PC-9 (cell line): ENCODE results near the gene CFAP20DC. TPM values are rescaled to one million over a fixed set of nuclear protein-coding genes. Genes with fewer than 3 reads are reported as not detected.
A peak's percentile ranks its signal among the peaks of the same experiment; 100 is the strongest.

ENCODE experiments used
- BruUV-seq: library from RNA; stranded (reverse); fragments of 400-500 nt; replicated peaks from 2 replicates; lab custom pipeline; 2021; lab: Mats Ljungman, UMichigan
- CTCF ChIA-PET: fragments of 300-600 bp; sonication (Branson Sonifier 250); formaldehyde crosslinking; loops from one replicate; lab custom pipeline; 2022; ENCODE audit warnings: antibody characterized with exemption; lab: Charles Lee
- POLR2A ChIA-PET: fragments of 300-600 bp; sonication (Branson Sonifier 250); formaldehyde crosslinking; loops from one replicate; lab custom pipeline; 2022; ENCODE audit warnings: antibody characterized with exemption; ENCODE audit not compliant: unreplicated experiment; lab: Charles Lee
- DNase-seq, 2 experiments: peaks; one replicate each; pipeline versions ENCODE4 v3.0.0 to v3.0.0-alpha.2; 2015 to 2022; ENCODE audit warnings: mixed read lengths in 1 of 2
- H2AFZ ChIP-seq: fragments of 200-600 bp; sonication (generic); 2 replicates; pipeline ENCODE4 v1.8.1; 2017; ENCODE audit warnings: antibody characterized with exemption
- H3F3A ChIP-seq: fragments of 200-600 bp; sonication (generic); 2 replicates; pipeline ENCODE4 v1.8.1; 2017; ENCODE audit warnings: antibody characterized with exemption, mild to moderate bottlenecking, low read depth; ENCODE audit not compliant: insufficient read depth
- H3K27ac ChIP-seq: fragments of 200-600 bp; sonication (generic); 2 replicates; pipeline ENCODE4 v1.6.1; 2016; ENCODE audit warnings: mixed run types
- H3K27me3 ChIP-seq: fragments of 200-600 bp; sonication (generic); 2 replicates; pipeline ENCODE4 v1.6.1; 2016; ENCODE audit warnings: low read depth, mixed run types; ENCODE audit not compliant: insufficient read depth
- H3K36me3 ChIP-seq: fragments of 200-600 bp; sonication (generic); 2 replicates; pipeline ENCODE4 v1.6.1; 2016; ENCODE audit warnings: low read depth, mixed run types
- H3K4me1 ChIP-seq: fragments of 200-600 bp; sonication (generic); replicated peaks from 2 replicates; pipeline ENCODE4 v1.6.1; 2016; ENCODE audit warnings: mixed run types; ENCODE audit not compliant: insufficient read depth
- H3K4me2 ChIP-seq: fragments of 200-600 bp; sonication (generic); 2 replicates; pipeline ENCODE4 v1.6.1; 2017; ENCODE audit warnings: mixed run types
- H3K4me3 ChIP-seq: fragments of 200-600 bp; sonication (generic); 2 replicates; pipeline ENCODE4 v1.6.1; 2016; ENCODE audit warnings: mixed run types
- H3K79me2 ChIP-seq: fragments of 200-600 bp; sonication (generic); 2 replicates; pipeline ENCODE4 v1.6.1; 2017; ENCODE audit warnings: low read depth, mixed run types
- H3K9me2 ChIP-seq: fragments of 200-600 bp; sonication (generic); 2 replicates; pipeline ENCODE4 v1.8.1; 2017; ENCODE audit warnings: mild to moderate bottlenecking; ENCODE audit not compliant: insufficient read depth
- H3K9me3 ChIP-seq: fragments of 200-600 bp; sonication (generic); 2 replicates; pipeline ENCODE4 v1.8.1; 2016; ENCODE audit warnings: low read depth; ENCODE audit not compliant: insufficient read depth
- H4K20me1 ChIP-seq: fragments of 200-600 bp; sonication (generic); 2 replicates; pipeline ENCODE4 v1.8.1; 2017; ENCODE audit not compliant: insufficient read depth
- CTCF ChIP-seq: fragments of 200-600 bp; sonication (generic); conservative IDR thresholded peaks from 2 replicates; pipeline ENCODE4 v1.6.1; 2017; ENCODE audit warnings: mixed run types, antibody characterized with exemption, mild to moderate bottlenecking, moderate library complexity
- EZH2 ChIP-seq: fragments of 200-600 bp; sonication (generic); IDR thresholded peaks from 2 replicates; pipeline ENCODE4 v1.8.0; 2017; ENCODE audit warnings: antibody characterized with exemption, low read depth
- intact Hi-C: fragments of 100-400 bp; cut with micrococcal nuclease; formaldehyde crosslinking; loops from one replicate; pipeline ENCODE4 v1.10.0; 2022; ENCODE audit not compliant: unreplicated experiment
- total RNA-seq: library from RNA; stranded (reverse); gene quantifications from 2 replicates; pipeline ENCODE4 v1.2.3, GENCODE V29; 2021

The CFAP20DC gene
- total RNA-seq, 1 experiment from 2014 or later, result 6.7 TPM

- no peaks in the 10 kb centered on the region for H3K36me3 ChIP-seq
- no peaks in the 10 kb centered on the region for H3F3A ChIP-seq
- no peak overlapping the region for H3K4me3 ChIP-seq
- POLR2A ChIA-PET, result no interaction called here
- H4K20me1 ChIP-seq, result no peaks in the 10 kb centered on the region
- no peak overlapping the region for H3K27ac ChIP-seq
- H3K4me1 ChIP-seq, result no peaks in the 10 kb centered on the region
- no peak overlapping the region for H3K4me2 ChIP-seq
- H3K79me2 ChIP-seq, result no peaks in the 10 kb centered on the region
- CTCF ChIA-PET, result no interaction called here
- BruUV-seq, result no TSS peak
- no peak for DNase-seq
- H2AFZ ChIP-seq, result no peak overlapping the region
- TF ChIP-seq EZH2, result no peak
- no peak for TF ChIP-seq CTCF
- H3K9me3 ChIP-seq, result no peaks in the 10 kb centered on the region
- no peaks in the 10 kb centered on the region for H3K27me3 ChIP-seq
- intact Hi-C loops, result no loop called here
- H3K9me2 ChIP-seq, result no peaks in the 10 kb centered on the region
Measured at GRCh38 chr3:58899953-58900298, 149.9 kb downstream of the CFAP20DC start.

DNA sequence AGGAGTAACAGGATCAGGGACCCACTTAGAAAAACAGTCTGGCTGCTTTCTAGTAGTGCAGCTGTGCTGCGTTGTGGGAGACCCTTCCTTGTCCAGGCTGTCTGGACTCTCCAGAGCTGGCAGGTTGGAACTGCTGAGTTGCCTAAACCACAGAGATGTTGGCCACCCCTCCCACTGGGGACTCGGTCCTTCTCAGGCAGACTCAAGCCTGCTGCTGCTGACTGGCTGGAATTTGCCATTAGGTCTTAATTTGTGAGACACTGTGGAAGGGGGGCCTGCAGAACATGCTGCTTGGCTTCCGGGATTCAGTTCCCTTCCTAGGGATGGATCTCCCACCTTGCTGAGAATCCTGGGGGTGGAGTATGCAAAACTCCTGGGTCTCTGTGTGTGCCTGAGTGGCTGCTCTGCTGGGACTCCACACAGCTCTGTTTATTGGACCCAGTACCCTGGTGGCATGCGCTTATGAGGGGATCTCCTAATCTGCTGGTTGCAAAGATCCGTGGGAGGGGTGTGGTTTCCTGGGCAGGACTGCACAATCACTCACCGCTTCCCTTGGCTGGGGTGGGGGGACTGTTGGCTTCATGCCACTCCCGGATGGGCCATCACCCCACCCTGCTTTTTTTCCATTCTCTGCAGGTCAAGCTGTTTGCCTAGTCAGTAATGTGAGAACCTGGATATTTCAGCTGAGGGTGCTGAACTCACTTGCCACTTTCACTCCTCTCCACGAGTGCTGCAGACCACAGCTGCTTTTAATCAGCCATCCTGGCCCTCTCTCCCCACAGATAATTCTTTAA is 150.5 kb downstream of the CFAP20DC start:
- TF ChIP-seq EZH2 (no peak), CTCF (no peak)
- POLR2A ChIA-PET, result no interaction called here
- intact Hi-C loops, result no loop called here
- H3K4me2 ChIP-seq, result no peak overlapping the region
- no peaks in the 10 kb centered on the region for H3K9me2 ChIP-seq
- H3K36me3 ChIP-seq, result no peaks in the 10 kb centered on the region
- no TSS peak for BruUV-seq
- peak in 1 of 2 experiments; percentile 1 for DNase-seq
- H3K4me3 ChIP-seq, result no peak overlapping the region
- no peak overlapping the region for H2AFZ ChIP-seq
- no peaks in the 10 kb centered on the region for H4K20me1 ChIP-seq
- no peaks in the 10 kb centered on the region for H3K27me3 ChIP-seq
- no peaks in the 10 kb centered on the region for H3K4me1 ChIP-seq
- no peaks in the 10 kb centered on the region for H3F3A ChIP-seq
- H3K27ac ChIP-seq, result no peak overlapping the region
- no peaks in the 10 kb centered on the region for H3K79me2 ChIP-seq
- CTCF ChIA-PET, result no interaction called here
- H3K9me3 ChIP-seq, result no peaks in the 10 kb centered on the region

GRCh38 chr3:58898513-58898912 is 151.3 kb downstream of the CFAP20DC start:
- no TSS peak for BruUV-seq
- POLR2A ChIA-PET, result no interaction called here

More at GRCh38 chr3:58898513-58898912, 151.3 kb downstream of the CFAP20DC start:
- Histone ChIP-seq H3K9me3 (no peaks in the 10 kb centered on the region), H3K4me2 (no peak overlapping the region), H3K4me1 (no peaks in the 10 kb centered on the region), H3K79me2 (no peaks in the 10 kb centered on the region), H2AFZ (no peak overlapping the region), H3K9me2 (no peaks in the 10 kb centered on the region), H3K27me3 (no peaks in the 10 kb centered on the region), H3K36me3 (no peaks in the 10 kb centered on the region), H3K4me3 (no peak overlapping the region), H3K27ac (no peak overlapping the region), H4K20me1 (no peaks in the 10 kb centered on the region), H3F3A (no peaks in the 10 kb centered on the region)
- CTCF ChIA-PET, result no interaction called here
- intact Hi-C loops, result no loop called here
- TF ChIP-seq CTCF (no peak), EZH2 (no peak)
- DNase-seq, result no peak
